Skeletal muscle cell (primary cell): ENCODE data around the gene DBH.
A peak's percentile ranks its signal among the peaks of the same experiment; 100 is the strongest.

ENCODE experiments used
- DNase-seq: peaks from one replicate; pipeline ENCODE4 v3.0.0-alpha.2; 2010; ENCODE audit warnings: low read depth
- H3K4me3 ChIP-seq: 2 replicates; pipeline ENCODE4 v1.5.1; 2011; ENCODE audit warnings: low read depth, mild to moderate bottlenecking, control low read depth, low read length, moderate library complexity

The DBH gene

GRCh38 chr9:133707065-133707762 lies 71.1 kb downstream of the DBH start:
- peak; percentile 82 for DNase-seq
- H3K4me3 ChIP-seq = no peak overlapping the region

DNA sequence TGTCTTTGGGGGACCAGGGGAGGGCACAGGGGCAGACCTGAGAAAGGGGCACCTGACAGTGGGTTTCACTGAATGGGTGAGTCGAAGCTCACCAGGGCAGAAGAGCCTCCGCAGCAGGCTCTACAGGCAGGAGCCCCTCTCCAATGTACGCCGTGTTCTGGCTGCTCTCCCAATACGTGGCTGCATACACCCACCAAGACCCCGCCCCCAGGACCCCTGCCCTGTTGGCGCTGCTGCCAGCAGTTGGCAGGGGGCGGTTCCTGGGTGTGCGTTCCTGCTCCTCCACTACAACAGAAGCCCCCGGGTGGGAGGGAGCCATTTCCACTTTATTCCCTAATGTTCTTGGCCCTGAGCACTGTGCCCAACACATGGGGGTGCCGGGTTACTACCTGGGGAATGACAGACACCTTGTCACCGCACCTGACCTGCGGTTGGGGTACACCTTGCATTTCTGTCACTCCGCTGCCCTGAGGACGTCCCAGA lies 71.6 kb downstream of the DBH start:
- no peak overlapping the region for H3K4me3 ChIP-seq
- DNase-seq = no peak

DNA sequence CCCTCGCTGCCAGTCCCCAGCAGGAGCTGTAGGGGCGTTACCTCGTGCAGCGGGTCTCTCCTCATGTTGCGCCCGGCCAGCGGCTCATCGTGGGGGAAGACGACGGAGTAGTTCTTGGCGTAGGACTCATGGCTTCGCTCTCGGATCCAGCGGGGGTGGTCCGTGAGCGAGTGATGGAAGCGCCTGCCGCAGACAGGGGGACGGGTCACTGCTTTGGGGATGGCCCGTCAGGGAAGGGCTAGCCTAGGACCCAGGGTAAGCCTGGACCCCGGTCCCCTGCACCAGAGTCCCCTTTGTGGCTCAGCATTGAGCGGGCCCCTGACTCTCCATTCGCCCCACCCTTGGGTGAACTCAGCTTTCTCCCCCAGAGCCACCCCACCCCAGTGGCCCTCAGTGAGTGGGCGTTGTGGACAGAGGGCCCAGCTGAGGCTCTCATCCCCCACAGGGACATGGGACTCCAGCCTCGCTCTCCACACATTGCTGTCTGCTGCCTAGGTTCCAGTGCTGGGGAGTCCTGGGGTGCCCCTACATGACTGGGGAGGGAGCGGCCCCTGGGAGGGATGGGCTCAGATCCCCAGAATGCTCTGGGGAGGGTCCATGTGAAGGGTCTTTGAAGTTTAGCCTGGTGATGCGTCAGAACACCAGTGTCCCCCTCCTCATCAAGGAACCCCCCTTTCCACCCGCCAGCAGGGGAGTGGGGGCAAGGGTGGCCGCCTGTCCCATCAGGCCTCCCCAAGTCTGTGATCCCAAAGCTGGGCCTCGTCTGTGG lies 72.3 kb downstream of the DBH start:
- H3K4me3 ChIP-seq = no peak overlapping the region
- no peak for DNase-seq
